Tibial nerve (tissue), 4 donors: ENCODE results near the gene MAGT1. TPM values are rescaled to one million over a fixed set of nuclear protein-coding genes. Genes with fewer than 3 reads are reported as not detected.

Source experiments
- DNase-seq, 2 donors: peaks; one replicate each; pipeline ENCODE4 v3.0.0-alpha.2; 2019; ENCODE audit warnings: low spot score in 2 of 2
- H3K27ac ChIP-seq, 4 donors: fragments of 200-600 bp; sonication (generic) in 3 of 4; one replicate each; pipeline ENCODE4 v1.5.1; 2017 to 2019; ENCODE audit warnings: mild to moderate bottlenecking in 1 of 4
- H3K27me3 ChIP-seq, 2 donors: fragments of 200-600 bp; sonication (generic) in 1 of 2; one replicate each; pipeline versions ENCODE4 v1.5.1 to v1.6.0; 2017 to 2019
- H3K36me3 ChIP-seq, 3 donors: fragments of 200-600 bp; sonication (generic); one replicate each; pipeline ENCODE4 v1.5.1; 2018 to 2019
- H3K4me1 ChIP-seq, 4 donors: fragments of 200-600 bp; sonication (generic) in 3 of 4; one replicate each; pipeline ENCODE4 v1.5.1; 2017 to 2019
- H3K4me3 ChIP-seq, 4 donors: fragments of 200-600 bp; sonication (generic) in 3 of 4; one replicate each; pipeline ENCODE4 v1.5.1; 2017 to 2019; ENCODE audit warnings: mild to moderate bottlenecking in 1 of 4, moderate library complexity in 1 of 4
- H3K9me3 ChIP-seq, 4 donors: fragments of 200-600 bp; sonication (generic) in 3 of 4; one replicate each; pipeline ENCODE4 v1.5.1; 2017 to 2019
- CTCF ChIP-seq, 5 experiments: fragments of 200-600 bp in 3 of 5; fragments of 450-650 bp in 2 of 5; sonication (generic) in 3 of 5; IDR thresholded peaks; one replicate each; pipeline ENCODE4 v1.5.1; 2016 to 2019; ENCODE audit warnings: antibody characterized with exemption in 5 of 5, mild to moderate bottlenecking in 3 of 5, moderate library complexity in 2 of 5
- EP300 ChIP-seq, 2 donors: sonication (generic); formaldehyde crosslinking; IDR thresholded peaks; one replicate each; pipeline ENCODE4 v1.6.1; 2017; ENCODE audit warnings: antibody characterized with exemption in 2 of 2, mild to moderate bottlenecking in 1 of 2
- POLR2A ChIP-seq, 2 donors: fragments of 450-650 bp; IDR thresholded peaks; one replicate each; pipeline ENCODE4 v1.6.1; 2017; ENCODE audit warnings: antibody characterized with exemption in 2 of 2, mild to moderate bottlenecking in 2 of 2, moderate library complexity in 2 of 2
- WGBS, 2 donors: methylation state at CpG; one replicate each; pipeline ENCODE4 v1.1.5; 2018; 5-methylcytosine and 5-hydroxymethylcytosine counted together
- total RNA-seq, 4 donors: library from RNA; depleted of rRNA; stranded (reverse); fragments of >200 nt; gene quantifications; one replicate each; pipeline ENCODE4 v1.1.0, GENCODE V29; 2016

Gene MAGT1
- total RNA-seq, 4 donors from 2014 or later = 52.7 to 59.0 (median 56.2) TPM

GRCh38 chrX:77788050-77788449 is 107.2 kb downstream of the MAGT1 start:
- Histone ChIP-seq H3K27me3 (no peaks in the 10 kb centered on the region), H3K27ac (peak overlapping the region in 3 of 4 donors; percentile 26 to 93 (median 63)), H3K4me3 (peak overlapping the region; percentile 4 to 40 (median 20)), H3K36me3 (no peaks in the 10 kb centered on the region), H3K4me1 (peaks cover 0 to 6% (median 2%) of the 10 kb centered on the region in 4 donors), H3K9me3 (no peaks in the 10 kb centered on the region)
- DNase-seq = peak in 1 of 2 donors; percentile 21
- WGBS, 2 donors = 39 to 54% methylated on average over 2 of the region's 2 CpGs
- TF ChIP-seq CTCF (IDR thresholded peaks at IDR 0.05) (no peak), POLR2A (IDR thresholded peaks at IDR 0.05) (no peak), EP300 (IDR thresholded peaks at IDR 0.05) (no peak)

GRCh38 chrX:77786365-77786680 is 108.9 kb downstream of the MAGT1 start:
- WGBS, 2 donors = 23 to 52% methylated on average over 5 of the region's 5 CpGs
- H3K27ac ChIP-seq = peak overlapping the region; percentile 90 to 95 (median 92)
- DNase-seq = no peak

GRCh38 chrX:77785486-77786364 is 109.5 kb downstream of the MAGT1 start, which contains the start of gene ATRX:
Gene ATRX, minus strand, starts transcription at chrX:77786216. Its CDS starts 215 bp downstream, at chrX:77786001.
- WGBS, 2 donors = 0 to 35% methylated on average over 16 to 61 of the region's 61 CpGs
- Histone ChIP-seq H3K27ac (peak within 1 kb of the TSS; percentile 90 to 95 (median 92)), H3K4me3 (peak within 1 kb of the TSS; percentile 54 to 70 (median 65)), H3K4me1 (peaks cover 0 to 12% (median 2%) of the 10 kb centered on the region in 4 donors), H3K36me3 (no peaks in the 10 kb centered on the region), H3K9me3 (no peaks in the 10 kb centered on the region), H3K27me3 (no peaks in the 10 kb centered on the region)
- DNase-seq = peak; percentile 26 to 44
- TF ChIP-seq EP300 (IDR thresholded peaks at IDR 0.05) (peak in 1 of 2 donors; percentile 78), CTCF (IDR thresholded peaks at IDR 0.05) (no peak), POLR2A (IDR thresholded peaks at IDR 0.05) (peak in 1 of 2 donors; percentile 53)

More at GRCh38 chrX:77786365-77786680, 108.9 kb downstream of the MAGT1 start:
- Histone ChIP-seq H3K4me1 (peaks cover 0 to 12% (median 2%) of the 10 kb centered on the region in 4 donors), H3K27me3 (no peaks in the 10 kb centered on the region), H3K4me3 (peak overlapping the region; percentile 13 to 70 (median 61)), H3K9me3 (no peaks in the 10 kb centered on the region), H3K36me3 (no peaks in the 10 kb centered on the region)
- TF ChIP-seq CTCF (IDR thresholded peaks at IDR 0.05) = no peak
- no peak for TF ChIP-seq EP300 (IDR thresholded peaks at IDR 0.05)
- no peak for TF ChIP-seq POLR2A (IDR thresholded peaks at IDR 0.05)

GRCh38 chrX:77779695-77780094 is 115.5 kb downstream of the MAGT1 start:
- no peak for DNase-seq
- H3K27me3 ChIP-seq = no peaks in the 10 kb centered on the region
- no peak overlapping the region for H3K4me3 ChIP-seq
- H3K27ac ChIP-seq = no peak overlapping the region
- TF ChIP-seq EP300 (IDR thresholded peaks at IDR 0.05) = no peak
- no peak for TF ChIP-seq POLR2A (IDR thresholded peaks at IDR 0.05)
- no peak for TF ChIP-seq CTCF (IDR thresholded peaks at IDR 0.05)
- no peaks in the 10 kb centered on the region for H3K36me3 ChIP-seq
- H3K9me3 ChIP-seq = no peaks in the 10 kb centered on the region
- WGBS, 2 donors = 45 to 80% methylated on average over 3 of the region's 3 CpGs
- peaks cover 0 to 14% (median 0%) of the 10 kb centered on the region in 4 donors for H3K4me1 ChIP-seq

GRCh38 chrX:77776659-77777058 is 118.6 kb downstream of the MAGT1 start:
- no peak for DNase-seq
- Histone ChIP-seq H3K36me3 (no peaks in the 10 kb centered on the region), H3K9me3 (no peaks in the 10 kb centered on the region), H3K4me1 (peaks cover 0 to 8% (median 0%) of the 10 kb centered on the region in 4 donors), H3K27ac (no peak overlapping the region), H3K27me3 (no peaks in the 10 kb centered on the region), H3K4me3 (no peak overlapping the region)
- TF ChIP-seq POLR2A (IDR thresholded peaks at IDR 0.05) (no peak), CTCF (IDR thresholded peaks at IDR 0.05) (no peak), EP300 (IDR thresholded peaks at IDR 0.05) (no peak)
- WGBS, 2 donors = 33 to 63% methylated on average over 2 of the region's 2 CpGs
